ENCODE results near the gene AIMP1. TPM values are rescaled to one million over a fixed set of nuclear protein-coding genes. Genes with fewer than 3 reads are reported as not detected.
"Not testable (repeated sequence)": the region's sequence is repeated elsewhere in the genome, so short reads cannot be mapped to it uniquely, and the experiment has no call there.

AIMP1 gene
- total RNA-seq, 1 donor: 51.4 TPM

DNA sequence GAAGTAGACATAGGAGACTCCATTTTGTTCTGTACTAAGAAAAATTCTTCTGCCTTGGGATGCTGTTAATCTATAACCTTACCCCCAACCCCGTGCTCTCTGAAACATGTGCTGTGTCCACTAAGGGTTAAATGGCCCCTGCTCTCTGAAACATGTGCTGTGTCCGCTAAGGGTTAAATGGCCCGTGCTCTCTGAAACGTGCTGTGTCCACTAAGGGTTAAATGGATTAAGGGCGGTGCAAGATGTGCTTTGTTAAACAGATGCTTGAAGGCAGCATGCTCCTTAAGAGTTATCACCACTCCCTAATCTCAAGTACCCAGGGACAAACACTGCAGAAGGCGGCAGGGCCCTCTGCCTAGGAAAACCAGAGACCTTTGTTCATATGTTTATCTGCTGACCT is 5.5 kb downstream of the AIMP1 start:
- not testable (repeated sequence) for H3K27me3 ChIP-seq (ENCODE audit: insufficient read depth, low read length); H3K9me3 ChIP-seq (ENCODE audit: low read depth, low read length); H3K4me3 ChIP-seq (ENCODE audit: low read length)
- peaks cover 13% of the 10 kb centered on the region for H3K4me1 ChIP-seq (ENCODE audit: insufficient read depth, low read length)

GRCh38 chr4:106323119-106323518 is 6.8 kb downstream of the AIMP1 start:
- peaks cover under 1% of the 10 kb centered on the region for H3K4me1 ChIP-seq (ENCODE audit: insufficient read depth, low read length)

DNA sequence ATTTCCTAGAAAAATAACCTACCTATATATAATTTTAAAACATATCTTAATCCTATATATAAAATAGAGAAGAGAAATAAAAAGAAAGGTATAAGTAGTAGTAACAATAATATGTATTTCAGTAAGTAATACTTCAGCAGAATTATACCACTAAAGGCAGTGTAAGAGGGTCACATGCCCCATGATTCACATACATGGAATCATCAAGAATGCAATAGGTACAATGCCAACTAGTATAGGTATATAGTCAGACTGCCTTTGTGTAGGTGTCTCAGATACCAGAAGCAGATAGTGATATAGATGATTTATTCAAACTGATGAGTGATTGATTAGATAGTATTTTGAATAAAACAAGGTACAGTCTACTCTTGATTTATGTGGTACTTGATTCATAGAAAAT is 9.4 kb downstream of the AIMP1 start:
- no peaks in the 10 kb centered on the region for H3K4me1 ChIP-seq (ENCODE audit: insufficient read depth, low read length)
- no peaks in the 10 kb centered on the region for H3K9me3 ChIP-seq (ENCODE audit: low read depth, low read length)
- H3K27me3 ChIP-seq (ENCODE audit: insufficient read depth, low read length): no peaks in the 10 kb centered on the region
- H3K4me3 ChIP-seq (ENCODE audit: low read length): no peak overlapping the region

More at GRCh38 chr4:106323119-106323518, 6.8 kb downstream of the AIMP1 start:
- no peaks in the 10 kb centered on the region for H3K9me3 ChIP-seq (ENCODE audit: low read depth, low read length)
- H3K4me3 ChIP-seq (ENCODE audit: low read length): no peak overlapping the region
- no peaks in the 10 kb centered on the region for H3K27me3 ChIP-seq (ENCODE audit: insufficient read depth, low read length)

DNA sequence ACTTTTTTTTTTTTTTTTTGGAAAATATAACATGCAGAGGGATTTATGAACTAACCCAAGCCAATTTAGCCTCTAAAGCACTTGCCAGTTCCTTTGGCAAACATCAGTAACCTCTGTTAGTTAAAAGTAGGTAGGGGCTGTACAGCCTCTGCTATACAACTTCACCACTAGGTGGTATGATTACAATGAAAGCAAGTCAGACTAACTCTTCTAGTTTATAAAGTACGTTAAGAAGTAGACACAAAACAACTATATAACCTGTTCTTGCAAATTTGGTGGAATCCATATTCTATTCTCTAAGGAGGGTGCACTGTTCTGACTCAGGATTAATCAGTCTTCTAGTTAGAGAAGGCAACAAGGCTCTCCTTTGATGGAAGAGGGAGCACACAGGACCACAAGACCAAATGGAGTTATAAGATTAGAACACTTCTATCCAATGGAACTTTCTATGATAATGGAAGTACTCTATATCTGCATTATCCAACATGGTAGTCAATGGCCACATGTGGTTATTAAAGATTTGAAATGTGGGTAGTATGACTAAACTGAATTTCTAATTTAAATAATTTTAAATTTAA is 12.8 kb downstream of the AIMP1 start:
- Histone ChIP-seq H3K4me3 (ENCODE audit: low read length) (no peak overlapping the region), H3K4me1 (ENCODE audit: insufficient read depth, low read length) (no peaks in the 10 kb centered on the region), H3K9me3 (ENCODE audit: low read depth, low read length) (no peaks in the 10 kb centered on the region), H3K27me3 (ENCODE audit: insufficient read depth, low read length) (no peaks in the 10 kb centered on the region)

DNA sequence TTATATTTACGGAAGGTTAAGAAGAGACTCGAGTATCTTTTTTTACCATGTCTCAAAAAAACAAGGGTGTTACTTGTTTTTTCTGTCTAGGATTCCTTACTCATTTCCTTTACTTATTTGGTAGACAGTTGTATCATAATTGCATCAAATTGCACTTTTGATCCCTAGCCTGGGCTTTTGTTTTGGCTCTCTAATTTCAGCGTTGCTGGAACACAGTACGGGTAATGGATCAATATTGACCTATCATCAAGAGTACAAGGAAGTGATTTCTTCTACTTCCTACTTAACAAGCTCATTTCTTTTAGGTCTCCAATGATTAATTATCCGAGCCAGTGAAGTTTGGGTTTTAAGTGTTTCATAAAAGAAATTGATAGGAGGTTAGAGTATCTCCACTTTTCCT is 16.8 kb downstream of the AIMP1 start:
- no peak overlapping the region for H3K4me3 ChIP-seq (ENCODE audit: low read length)
- no peaks in the 10 kb centered on the region for H3K4me1 ChIP-seq (ENCODE audit: insufficient read depth, low read length)
- no peaks in the 10 kb centered on the region for H3K9me3 ChIP-seq (ENCODE audit: low read depth, low read length)
- no peaks in the 10 kb centered on the region for H3K27me3 ChIP-seq (ENCODE audit: insufficient read depth, low read length)

- Histone ChIP-seq H3K27me3 (ENCODE audit: insufficient read depth, low read length) (no peaks in the 10 kb centered on the region), H3K9me3 (ENCODE audit: low read depth, low read length) (no peaks in the 10 kb centered on the region), H3K4me1 (ENCODE audit: insufficient read depth, low read length) (no peaks in the 10 kb centered on the region), H3K4me3 (ENCODE audit: low read length) (no peak overlapping the region)
These were observed 18.6 kb downstream of the AIMP1 start for GRCh38 chr4:106334741-106335470.

GRCh38 chr4:106336618-106337017 is 20.3 kb downstream of the AIMP1 start:
- Histone ChIP-seq H3K9me3 (ENCODE audit: low read depth, low read length) (no peaks in the 10 kb centered on the region), H3K4me1 (ENCODE audit: insufficient read depth, low read length) (no peaks in the 10 kb centered on the region), H3K4me3 (ENCODE audit: low read length) (no peak overlapping the region), H3K27me3 (ENCODE audit: insufficient read depth, low read length) (no peaks in the 10 kb centered on the region)

GRCh38 chr4:106337916-106338315 is 21.6 kb downstream of the AIMP1 start:
- Histone ChIP-seq H3K4me3 (ENCODE audit: low read length) (no peak overlapping the region), H3K9me3 (ENCODE audit: low read depth, low read length) (no peaks in the 10 kb centered on the region), H3K4me1 (ENCODE audit: insufficient read depth, low read length) (no peaks in the 10 kb centered on the region), H3K27me3 (ENCODE audit: insufficient read depth, low read length) (no peaks in the 10 kb centered on the region)

- no peaks in the 10 kb centered on the region for H3K27me3 ChIP-seq (ENCODE audit: insufficient read depth, low read length)
- no peak overlapping the region for H3K4me3 ChIP-seq (ENCODE audit: low read length)
- H3K4me1 ChIP-seq (ENCODE audit: insufficient read depth, low read length): no peaks in the 10 kb centered on the region
- H3K9me3 ChIP-seq (ENCODE audit: low read depth, low read length): no peaks in the 10 kb centered on the region
These were observed 22.3 kb downstream of the AIMP1 start for GRCh38 chr4:106338671-106339070.

GRCh38 chr4:106339431-106339830 is 23.1 kb downstream of the AIMP1 start:
- H3K27me3 ChIP-seq (ENCODE audit: insufficient read depth, low read length): no peaks in the 10 kb centered on the region
- no peak overlapping the region for H3K4me3 ChIP-seq (ENCODE audit: low read length)
- H3K9me3 ChIP-seq (ENCODE audit: low read depth, low read length): no peaks in the 10 kb centered on the region
- H3K4me1 ChIP-seq (ENCODE audit: insufficient read depth, low read length): no peaks in the 10 kb centered on the region

GRCh38 chr4:106340774-106341173 is 24.4 kb downstream of the AIMP1 start:
- no peaks in the 10 kb centered on the region for H3K4me1 ChIP-seq (ENCODE audit: insufficient read depth, low read length)
- H3K9me3 ChIP-seq (ENCODE audit: low read depth, low read length): no peaks in the 10 kb centered on the region
- no peak overlapping the region for H3K4me3 ChIP-seq (ENCODE audit: low read length)
- H3K27me3 ChIP-seq (ENCODE audit: insufficient read depth, low read length): no peaks in the 10 kb centered on the region

GRCh38 chr4:106343865-106344646 is 27.7 kb downstream of the AIMP1 start:
- no peaks in the 10 kb centered on the region for H3K9me3 ChIP-seq (ENCODE audit: low read depth, low read length)
- H3K4me3 ChIP-seq (ENCODE audit: low read length): no peak overlapping the region
- no peaks in the 10 kb centered on the region for H3K4me1 ChIP-seq (ENCODE audit: insufficient read depth, low read length)
- H3K27me3 ChIP-seq (ENCODE audit: insufficient read depth, low read length): no peaks in the 10 kb centered on the region

DNA sequence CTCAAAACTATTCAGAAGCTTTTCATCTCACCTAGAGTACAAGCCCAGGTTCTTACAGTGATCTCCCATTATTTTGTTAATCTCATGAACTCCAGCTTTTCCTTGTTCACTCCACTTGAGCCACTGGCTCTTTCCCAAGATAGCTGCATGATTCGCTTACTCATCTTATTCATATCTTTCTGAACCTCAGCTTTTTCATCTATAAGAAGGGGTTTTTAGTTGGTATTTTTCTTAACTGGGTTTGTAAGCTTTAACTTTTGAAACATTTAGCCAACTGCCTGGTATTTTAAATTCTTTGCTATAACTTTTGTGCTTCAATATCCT is 28.3 kb downstream of the AIMP1 start:
- Histone ChIP-seq H3K4me1 (ENCODE audit: insufficient read depth, low read length) (no peaks in the 10 kb centered on the region), H3K9me3 (ENCODE audit: low read depth, low read length) (no peaks in the 10 kb centered on the region), H3K4me3 (ENCODE audit: low read length) (no peak overlapping the region), H3K27me3 (ENCODE audit: insufficient read depth, low read length) (no peaks in the 10 kb centered on the region)

DNA sequence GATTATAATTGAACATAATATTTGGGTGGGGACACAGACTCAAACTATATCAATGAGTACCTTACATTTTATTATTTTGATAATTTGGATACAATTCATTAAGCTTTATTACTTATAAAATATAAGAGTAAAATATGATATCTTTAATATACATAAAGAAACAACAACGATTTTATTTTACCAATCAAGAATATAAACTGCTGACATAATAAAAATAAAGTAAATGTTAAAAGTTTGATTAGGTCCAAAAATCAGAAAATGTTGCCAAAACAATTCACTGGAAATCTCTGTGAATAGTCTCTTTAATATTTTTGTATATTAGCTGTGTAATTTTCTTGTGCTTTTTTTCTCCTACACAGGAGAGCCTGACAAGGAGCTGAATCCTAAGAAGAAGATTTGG is 30.8 kb downstream of the AIMP1 start:
- no peaks in the 10 kb centered on the region for H3K4me1 ChIP-seq (ENCODE audit: insufficient read depth, low read length)
- no peak overlapping the region for H3K4me3 ChIP-seq (ENCODE audit: low read length)
- no peaks in the 10 kb centered on the region for H3K27me3 ChIP-seq (ENCODE audit: insufficient read depth, low read length)
- H3K9me3 ChIP-seq (ENCODE audit: low read depth, low read length): no peaks in the 10 kb centered on the region

DNA sequence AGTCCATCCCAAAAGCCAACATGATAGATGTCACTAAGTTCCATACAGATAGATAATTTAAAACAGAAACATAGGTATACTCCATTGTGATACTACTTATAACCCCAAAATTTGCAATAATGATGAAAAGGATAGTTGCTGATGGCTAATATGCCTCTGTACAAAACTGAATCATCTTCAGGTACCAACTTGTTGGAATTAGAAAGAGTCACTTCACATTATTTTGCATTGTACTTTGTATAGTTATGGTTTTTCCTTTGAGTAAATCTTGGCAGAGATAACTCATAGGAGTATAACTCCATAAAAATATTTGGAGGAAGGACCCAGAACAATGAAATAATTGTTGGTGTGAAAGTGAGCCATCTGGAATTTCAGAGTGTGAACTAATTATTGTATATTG is 34.7 kb downstream of the AIMP1 start:
- Histone ChIP-seq H3K4me3 (ENCODE audit: low read length) (no peak overlapping the region), H3K27me3 (ENCODE audit: insufficient read depth, low read length) (no peaks in the 10 kb centered on the region), H3K9me3 (ENCODE audit: low read depth, low read length) (no peaks in the 10 kb centered on the region), H3K4me1 (ENCODE audit: insufficient read depth, low read length) (no peaks in the 10 kb centered on the region)
